Naive thymus-derived CD4-positive, alpha-beta T cell (primary cell): ENCODE measurements around the gene CCDC50. TPM values are rescaled to one million over a fixed set of nuclear protein-coding genes. Genes with fewer than 3 reads are reported as not detected.

ENCODE experiments used
- ATAC-seq: fragments of 150-1000 bp; cut with Tn5 transposase; 2 replicates; pipeline ENCODE4 v1.10.0; 2021; ENCODE audit warnings: mild to moderate bottlenecking, moderate library complexity
- CTCF ChIA-PET: fragments of 350-600 bp; sonication (Branson Sonifier 250); formaldehyde crosslinking; loops from one replicate; lab custom pipeline; 2021; ENCODE audit warnings: antibody characterized with exemption; lab: Charles Lee
- POLR2A ChIA-PET: fragments of 350-600 bp; sonication (Branson Sonifier 250); formaldehyde crosslinking; loops from one replicate; lab custom pipeline; 2021; ENCODE audit warnings: antibody characterized with exemption, inconsistent platforms; lab: Charles Lee
- DNase-seq, 9 donors: peaks; one replicate each; pipeline versions ENCODE4 v3.0.0 to v3.0.0-alpha.2; 2020 to 2022; ENCODE audit warnings: mixed read lengths in 1 of 9
- H3K27ac ChIP-seq: one replicate; pipeline ENCODE4 v1.7.0; 2013; ENCODE audit warnings: mild to moderate bottlenecking, low read depth, low read length, moderate library complexity
- H3K27me3 ChIP-seq, 2 donors: one replicate each; pipeline ENCODE4 v1.7.0; 2013; ENCODE audit warnings: low read length in 2 of 2, mild to moderate bottlenecking in 2 of 2, moderate library complexity in 2 of 2; ENCODE audit not compliant: control insufficient read depth in 2 of 2, insufficient read depth in 2 of 2
- H3K36me3 ChIP-seq, 3 experiments: 1 replicate in 2 of 3; 2 replicates in 1 of 3; pipeline ENCODE4 v1.7.0; 2013; ENCODE audit warnings: low read length in 3 of 3, mild to moderate bottlenecking in 3 of 3, moderate library complexity in 1 of 3; ENCODE audit not compliant: insufficient read depth in 3 of 3, control insufficient read depth in 2 of 3
- H3K4me1 ChIP-seq, 2 donors: one replicate each; pipeline ENCODE4 v1.7.0; 2013; ENCODE audit warnings: low read length in 2 of 2, mild to moderate bottlenecking in 2 of 2, moderate library complexity in 1 of 2; ENCODE audit not compliant: control insufficient read depth in 2 of 2, insufficient read depth in 2 of 2
- H3K4me3 ChIP-seq: 2 replicates; pipeline ENCODE4 v1.7.0; 2013; ENCODE audit warnings: mild to moderate bottlenecking, low read length
- H3K9me3 ChIP-seq, 3 experiments: 1 replicate in 2 of 3; 2 replicates in 1 of 3; pipeline ENCODE4 v1.7.0; 2013; ENCODE audit warnings: low read length in 3 of 3; ENCODE audit not compliant: control insufficient read depth in 2 of 3
- H3K27ac Mint-ChIP-seq, 9 donors: one replicate each; pipeline ENCODE4 v1.8.0; 2020 to 2022; ENCODE audit warnings: mixed read lengths in 9 of 9, mild to moderate bottlenecking in 8 of 9, moderate library complexity in 5 of 9, inconsistent platforms in 2 of 9
- H3K27me3 Mint-ChIP-seq, 5 donors: one replicate each; pipeline ENCODE4 v1.8.0; 2021 to 2022; ENCODE audit warnings: mixed read lengths in 5 of 5, mild to moderate bottlenecking in 1 of 5
- H3K36me3 Mint-ChIP-seq, 5 donors: one replicate each; pipeline ENCODE4 v1.8.0; 2020 to 2022; ENCODE audit warnings: mixed read lengths in 5 of 5, mild to moderate bottlenecking in 3 of 5, inconsistent platforms in 1 of 5
- H3K4me1 Mint-ChIP-seq, 7 donors: one replicate each; pipeline ENCODE4 v1.8.0; 2020 to 2022; ENCODE audit warnings: mixed read lengths in 7 of 7, mild to moderate bottlenecking in 3 of 7, inconsistent platforms in 1 of 7
- H3K4me3 Mint-ChIP-seq, 10 donors: one replicate each; pipeline ENCODE4 v1.8.0; 2020 to 2022; ENCODE audit warnings: mild to moderate bottlenecking in 10 of 10, mixed read lengths in 10 of 10, moderate library complexity in 6 of 10, inconsistent platforms in 2 of 10
- H3K9me3 Mint-ChIP-seq, 11 donors: one replicate each; pipeline ENCODE4 v1.8.0; 2020 to 2022; ENCODE audit warnings: mixed read lengths in 11 of 11, mild to moderate bottlenecking in 4 of 11, inconsistent platforms in 1 of 11, moderate library complexity in 1 of 11
- intact Hi-C, 2 donors: fragments of 100-400 bp; cut with micrococcal nuclease; formaldehyde crosslinking; loops; one replicate each; pipeline ENCODE4 v1.15.1; 2023
- polyA plus RNA-seq, 2 donors: library from polyadenylated mRNA; unstranded; fragments of 300-500 nt; fragmentation: Illumina TruSeq; gene quantifications; one replicate each; pipeline ENCODE4 v1.2.3, GENCODE V29; 2021
- total RNA-seq, 6 experiments: library from RNA in 5 of 6; stranded (reverse) in 5 of 6; gene quantifications; 1 replicate in 5 of 6; 2 replicates in 1 of 6; pipeline ENCODE4 v1.2.3 and lab custom pipeline; 2021 to 2026

The CCDC50 gene
- total and polyA plus RNA-seq, 7 experiments from 2014 or later = 0.92 to 17.9 (median 2.0) TPM

GRCh38 chr3:191399918-191400317, 70.7 kb downstream of the CCDC50 start:
- DNase-seq (no peak), ATAC-seq (no peak)
- no peaks in the 10 kb centered on the region for H3K9me3 ChIP-seq
- no peaks in the 10 kb centered on the region for H3K27me3 Mint-ChIP-seq
- H3K27ac Mint-ChIP-seq = no peak overlapping the region
- ChIA-PET CTCF (interaction anchor here (0.5 kb wide), 1 partner anchor 35 kb away, joined by 3 read pairs; no protein-coding TSS in a partner anchor), POLR2A (no interaction called here)
- no peaks in the 10 kb centered on the region for H3K4me1 ChIP-seq
- intact Hi-C loops = no loop called here
- peaks cover 0 to 6% (median 0%) of the 10 kb centered on the region in 11 donors for H3K9me3 Mint-ChIP-seq
- no peaks in the 10 kb centered on the region for H3K27me3 ChIP-seq
- peaks cover 0 to 2% (median 0%) of the 10 kb centered on the region in 5 donors for H3K36me3 Mint-ChIP-seq
- no peaks in the 10 kb centered on the region for H3K4me1 Mint-ChIP-seq
- no peak overlapping the region for H3K4me3 Mint-ChIP-seq
- H3K4me3 ChIP-seq = no peak overlapping the region
- no peak overlapping the region for H3K27ac ChIP-seq
- H3K36me3 ChIP-seq = no peaks in the 10 kb centered on the region

DNA sequence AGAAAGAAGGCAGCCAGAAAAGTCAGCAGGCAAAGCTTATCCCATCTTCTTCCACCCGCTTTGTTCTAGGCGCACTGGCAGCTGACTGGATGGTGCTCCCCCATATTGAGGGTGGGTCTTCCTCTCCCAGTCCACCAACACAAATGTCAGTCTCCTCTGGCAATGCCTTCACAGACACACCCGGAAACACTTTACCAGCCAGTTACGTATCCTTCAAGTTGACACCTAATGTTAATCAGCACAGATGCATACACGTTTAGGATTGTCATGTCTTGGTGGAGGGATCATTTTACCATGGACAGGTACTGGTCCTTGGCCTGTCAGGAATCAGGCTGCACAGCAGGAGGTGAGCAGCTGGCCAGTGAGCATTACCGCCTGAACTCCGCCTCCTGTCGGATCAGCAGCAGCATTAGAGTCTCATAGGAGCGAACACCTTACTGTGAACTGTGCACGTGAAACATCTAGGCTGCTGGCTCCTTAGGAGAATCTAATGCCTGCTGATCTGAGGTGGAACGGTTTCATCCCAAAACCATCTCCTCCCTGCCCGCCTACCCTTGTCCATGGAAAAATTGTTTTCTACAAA, 72.7 kb downstream of the CCDC50 start:
- H3K9me3 ChIP-seq = no peaks in the 10 kb centered on the region
- no peaks in the 10 kb centered on the region for H3K27me3 ChIP-seq
- H3K4me3 ChIP-seq = no peak overlapping the region
- peaks cover 0 to 12% (median 0%) of the 10 kb centered on the region in 11 donors for H3K9me3 Mint-ChIP-seq
- no peaks in the 10 kb centered on the region for H3K27me3 Mint-ChIP-seq
- DNase-seq (no peak), ATAC-seq (no peak)
- no peak overlapping the region for H3K27ac ChIP-seq
- intact Hi-C loops = no loop called here
- H3K36me3 ChIP-seq = no peaks in the 10 kb centered on the region
- H3K27ac Mint-ChIP-seq = no peak overlapping the region
- no peaks in the 10 kb centered on the region for H3K4me1 ChIP-seq
- no peaks in the 10 kb centered on the region for H3K4me1 Mint-ChIP-seq
- H3K36me3 Mint-ChIP-seq = peaks cover 0 to 3% (median 0%) of the 10 kb centered on the region in 5 donors
- ChIA-PET CTCF (no interaction called here), POLR2A (no interaction called here)
- H3K4me3 Mint-ChIP-seq = no peak overlapping the region

GRCh38 chr3:191409791-191410359, 80.7 kb downstream of the CCDC50 start:
- no peak for ATAC-seq
- no peak overlapping the region for H3K27ac ChIP-seq
- ChIA-PET POLR2A (no interaction called here), CTCF (no interaction called here)
- no peaks in the 10 kb centered on the region for H3K27me3 ChIP-seq
- intact Hi-C loops = no loop called here
- no peaks in the 10 kb centered on the region for H3K4me1 ChIP-seq
- Mint-ChIP-seq H3K9me3 (peaks cover 0 to 24% (median 6%) of the 10 kb centered on the region in 11 donors), H3K4me3 (no peak overlapping the region), H3K36me3 (peaks cover 0 to 3% (median 0%) of the 10 kb centered on the region in 5 donors), H3K4me1 (no peaks in the 10 kb centered on the region), H3K27ac (no peak overlapping the region), H3K27me3 (no peaks in the 10 kb centered on the region)
- H3K36me3 ChIP-seq = no peaks in the 10 kb centered on the region
- no peak for DNase-seq
- H3K4me3 ChIP-seq = no peak overlapping the region
- peaks cover 0 to 5% (median 0%) of the 10 kb centered on the region in 3 experiments for H3K9me3 ChIP-seq

GRCh38 chr3:191412759-191413158, 83.6 kb downstream of the CCDC50 start:
- no peaks in the 10 kb centered on the region for H3K4me1 Mint-ChIP-seq
- Histone ChIP-seq H3K27ac (no peak overlapping the region), H3K9me3 (peaks cover 0 to 5% (median 0%) of the 10 kb centered on the region in 3 experiments), H3K36me3 (no peaks in the 10 kb centered on the region), H3K27me3 (no peaks in the 10 kb centered on the region), H3K4me1 (no peaks in the 10 kb centered on the region), H3K4me3 (no peak overlapping the region)
- H3K27ac Mint-ChIP-seq = no peak overlapping the region
- no peaks in the 10 kb centered on the region for H3K27me3 Mint-ChIP-seq
- no peak overlapping the region for H3K4me3 Mint-ChIP-seq
- intact Hi-C loops = no loop called here
- no peak for DNase-seq
- H3K9me3 Mint-ChIP-seq = peaks cover 0 to 21% (median 6%) of the 10 kb centered on the region in 11 donors
- no peak for ATAC-seq
- no peaks in the 10 kb centered on the region for H3K36me3 Mint-ChIP-seq
- ChIA-PET CTCF (no interaction called here), POLR2A (no interaction called here)

DNA sequence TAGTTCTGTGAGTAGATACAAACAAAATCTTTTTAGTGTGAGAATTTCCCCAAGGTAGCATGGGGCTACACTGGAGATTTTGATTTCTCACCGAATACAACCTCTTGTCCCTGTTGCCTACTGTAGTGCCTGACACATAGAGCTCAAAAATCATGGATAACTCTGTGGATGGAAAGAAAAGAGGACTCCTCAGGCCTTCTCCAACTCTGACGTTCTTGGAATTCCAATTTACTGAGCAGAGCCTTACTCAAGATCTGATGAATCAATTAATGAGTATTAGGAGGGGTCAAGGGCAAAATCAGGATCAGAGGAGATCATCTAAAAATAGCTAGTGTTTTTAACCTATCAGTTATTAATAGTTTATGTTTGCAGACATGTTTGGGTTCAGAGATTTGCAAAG, 85.1 kb downstream of the CCDC50 start:
- no peak for DNase-seq
- no peak overlapping the region for H3K27ac ChIP-seq
- ChIA-PET CTCF (no interaction called here), POLR2A (no interaction called here)
- no peaks in the 10 kb centered on the region for H3K36me3 Mint-ChIP-seq
- no peaks in the 10 kb centered on the region for H3K27me3 Mint-ChIP-seq
- no peaks in the 10 kb centered on the region for H3K4me1 Mint-ChIP-seq
- intact Hi-C loops = no loop called here
- H3K9me3 Mint-ChIP-seq = peaks cover 0 to 16% (median 6%) of the 10 kb centered on the region in 11 donors
- no peak overlapping the region for H3K4me3 Mint-ChIP-seq
- ATAC-seq = no peak
- H3K36me3 ChIP-seq = no peaks in the 10 kb centered on the region
- no peak overlapping the region for H3K27ac Mint-ChIP-seq
- no peaks in the 10 kb centered on the region for H3K27me3 ChIP-seq
- H3K4me1 ChIP-seq = no peaks in the 10 kb centered on the region
- H3K9me3 ChIP-seq = peaks cover 0 to 5% (median 0%) of the 10 kb centered on the region in 3 experiments
- no peak overlapping the region for H3K4me3 ChIP-seq

DNA sequence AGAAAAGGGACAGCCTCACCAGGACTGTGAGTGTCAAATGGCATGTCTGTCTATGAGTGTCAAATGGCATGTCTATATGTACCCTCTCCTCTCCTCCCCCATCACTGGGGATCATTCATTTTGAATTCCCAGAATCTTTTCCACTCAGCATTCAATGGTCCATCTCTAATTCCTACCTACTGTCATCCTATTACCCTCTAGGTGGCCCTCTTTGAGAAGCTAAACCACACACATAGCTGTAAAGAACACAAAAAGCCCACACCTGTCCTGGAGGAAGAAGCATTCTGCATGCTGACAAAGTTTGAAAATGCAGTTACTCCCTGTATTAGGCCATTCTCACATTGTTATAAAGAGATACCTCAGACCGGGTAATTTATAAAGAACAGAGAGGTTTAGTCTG, 85.5 kb downstream of the CCDC50 start:
- no peaks in the 10 kb centered on the region for H3K4me1 ChIP-seq
- H3K27me3 ChIP-seq = no peaks in the 10 kb centered on the region
- Mint-ChIP-seq H3K27ac (no peak overlapping the region), H3K36me3 (no peaks in the 10 kb centered on the region), H3K4me3 (no peak overlapping the region), H3K27me3 (no peaks in the 10 kb centered on the region), H3K9me3 (peaks cover 0 to 12% (median 5%) of the 10 kb centered on the region in 11 donors), H3K4me1 (no peaks in the 10 kb centered on the region)
- no peak overlapping the region for H3K27ac ChIP-seq
- intact Hi-C loops = no loop called here
- no peaks in the 10 kb centered on the region for H3K36me3 ChIP-seq
- ChIA-PET CTCF (no interaction called here), POLR2A (no interaction called here)
- DNase-seq = no peak
- no peak overlapping the region for H3K4me3 ChIP-seq
- no peak for ATAC-seq
- peaks cover 0 to 5% (median 0%) of the 10 kb centered on the region in 3 experiments for H3K9me3 ChIP-seq

- Histone ChIP-seq H3K27me3 (no peaks in the 10 kb centered on the region), H3K4me1 (no peaks in the 10 kb centered on the region), H3K4me3 (no peak overlapping the region), H3K9me3 (peaks cover 0 to 3% (median 0%) of the 10 kb centered on the region in 3 experiments), H3K27ac (no peak overlapping the region), H3K36me3 (no peaks in the 10 kb centered on the region)
- POLR2A ChIA-PET = no interaction called here
- CTCF ChIA-PET = no interaction called here
- Mint-ChIP-seq H3K9me3 (peaks cover 0 to 10% (median 2%) of the 10 kb centered on the region in 11 donors), H3K4me3 (no peak overlapping the region), H3K4me1 (no peaks in the 10 kb centered on the region), H3K27ac (no peak overlapping the region), H3K27me3 (peaks cover 0 to 4% (median 0%) of the 10 kb centered on the region in 5 donors), H3K36me3 (no peaks in the 10 kb centered on the region)
- DNase-seq (no peak), ATAC-seq (no peak)
- intact Hi-C loops = no loop called here
Measured at GRCh38 chr3:191415566-191415965, 86.4 kb downstream of the CCDC50 start.
